Ovary (tissue), 3 donors: ENCODE data around the gene ANKRD29.

Source experiments
- CTCF ChIP-seq, 3 donors: fragments of 450-650 bp in 2 of 3; fragments of 200-600 bp in 1 of 3; IDR thresholded peaks; one replicate each; pipeline versions ENCODE4 v1.5.1 to v1.8.0; 2016 to 2022; ENCODE audit warnings: antibody characterized with exemption in 3 of 3, mild to moderate bottlenecking in 1 of 3
- EP300 ChIP-seq: sonication (generic); formaldehyde crosslinking; IDR thresholded peaks from one replicate; pipeline ENCODE4 v1.6.1; 2017; ENCODE audit warnings: antibody characterized with exemption
- POLR2A ChIP-seq: fragments of 450-650 bp; IDR thresholded peaks from one replicate; pipeline ENCODE4 v1.6.1; 2017; ENCODE audit warnings: antibody characterized with exemption, mild to moderate bottlenecking, moderate library complexity
- donor health status: DM: no; HTN: no; CAD: no.

- TF ChIP-seq POLR2A = no peak
- no peak for TF ChIP-seq CTCF (IDR thresholded peaks at IDR 0.05)
- TF ChIP-seq EP300 = no peak
Observed at GRCh38 chr18:23645568-23646175, 17.0 kb downstream of the ANKRD29 start.
